Mesenchymal stem cell (in vitro differentiated cells and primary cell): ENCODE results near the gene PDGFRB.

Experiments
- DNase-seq: peaks from one replicate; pipeline ENCODE4 v3.0.0-alpha.2; 2013
- H2AFZ ChIP-seq: one replicate; pipeline ENCODE4 v1.6.1; 2013; ENCODE audit warnings: low read depth, mild to moderate bottlenecking, control low read depth, inconsistent platforms, low read length, moderate library complexity
- H2AK5ac ChIP-seq: 2 replicates; pipeline ENCODE4 v1.6.1; 2013; ENCODE audit warnings: low read length, moderate library complexity, mild to moderate bottlenecking, inconsistent platforms; ENCODE audit not compliant: severe bottlenecking
- H2BK120ac ChIP-seq: one replicate; pipeline ENCODE4 v1.6.1; 2013; ENCODE audit warnings: low read depth, mild to moderate bottlenecking, inconsistent platforms, low read length, moderate library complexity
- H2BK12ac ChIP-seq, 2 experiments: one replicate each; pipeline ENCODE4 v1.6.1; 2013; ENCODE audit warnings: inconsistent platforms in 2 of 2, low read length in 2 of 2, mild to moderate bottlenecking in 2 of 2, moderate library complexity in 2 of 2, control low read depth in 1 of 2
- H2BK15ac ChIP-seq: one replicate; pipeline ENCODE4 v1.6.1; 2013; ENCODE audit warnings: mild to moderate bottlenecking, low read depth, inconsistent platforms; ENCODE audit not compliant: poor library complexity, severe bottlenecking
- H2BK5ac ChIP-seq: 2 replicates; pipeline ENCODE4 v1.6.1; 2013; ENCODE audit warnings: low read depth, mild to moderate bottlenecking, low read length, control low read depth, inconsistent platforms; ENCODE audit not compliant: poor library complexity, severe bottlenecking
- H3K14ac ChIP-seq, 2 experiments: one replicate each; pipeline ENCODE4 v1.6.1; 2013; ENCODE audit warnings: inconsistent platforms in 2 of 2, low read length in 2 of 2, control low read depth in 1 of 2, mild to moderate bottlenecking in 1 of 2, moderate library complexity in 1 of 2
- H3K18ac ChIP-seq, 2 experiments: one replicate each; pipeline ENCODE4 v1.6.1; 2013; ENCODE audit warnings: inconsistent platforms in 2 of 2, low read length in 2 of 2, control low read depth in 1 of 2, low read depth in 1 of 2, mild to moderate bottlenecking in 1 of 2
- H3K23ac ChIP-seq, 2 experiments: one replicate each; pipeline ENCODE4 v1.6.1; 2013; ENCODE audit warnings: inconsistent platforms in 2 of 2, low read length in 2 of 2, mild to moderate bottlenecking in 2 of 2, moderate library complexity in 2 of 2, control low read depth in 1 of 2
- H3K27ac ChIP-seq: 2 replicates; pipeline ENCODE4 v1.5.1; 2013; ENCODE audit warnings: mild to moderate bottlenecking, moderate library complexity, low read length, control low read depth, inconsistent platforms; ENCODE audit not compliant: poor library complexity, severe bottlenecking
- H3K27me3 ChIP-seq, 2 experiments: 2 replicates each; pipeline versions ENCODE4 v1.6.1 to v1.7.0; 2013; ENCODE audit warnings: low read length in 2 of 2, mild to moderate bottlenecking in 2 of 2, moderate library complexity in 2 of 2, control low read depth in 1 of 2, inconsistent platforms in 1 of 2; ENCODE audit not compliant: control insufficient read depth in 1 of 2, insufficient read depth in 1 of 2
- H3K36me3 ChIP-seq, 2 experiments: 2 replicates each; pipeline versions ENCODE4 v1.6.1 to v1.7.0; 2013; ENCODE audit warnings: low read length in 2 of 2, control low read depth in 1 of 2, inconsistent platforms in 1 of 2, low read depth in 1 of 2, mild to moderate bottlenecking in 1 of 2; ENCODE audit not compliant: insufficient read depth in 2 of 2, control insufficient read depth in 1 of 2
- H3K4ac ChIP-seq, 2 experiments: one replicate each; pipeline ENCODE4 v1.6.1; 2013; ENCODE audit warnings: inconsistent platforms in 2 of 2, low read length in 2 of 2, mild to moderate bottlenecking in 2 of 2, moderate library complexity in 2 of 2, control low read depth in 1 of 2, low read depth in 1 of 2
- H3K4me1 ChIP-seq: 2 replicates; pipeline ENCODE4 v1.6.1; 2013; ENCODE audit warnings: low read depth, low read length, control low read depth; ENCODE audit not compliant: control insufficient read depth, insufficient read depth
- H3K4me2 ChIP-seq: 2 replicates; pipeline ENCODE4 v1.6.1; 2013; ENCODE audit warnings: low read length, mild to moderate bottlenecking, inconsistent platforms; ENCODE audit not compliant: poor library complexity, severe bottlenecking
- H3K4me3 ChIP-seq, 2 experiments: 2 replicates each; pipeline versions ENCODE4 v1.5.1 to v1.7.0; 2013; ENCODE audit warnings: low read length in 2 of 2, mild to moderate bottlenecking in 2 of 2, control low read depth in 1 of 2, low read depth in 1 of 2; ENCODE audit not compliant: insufficient read depth in 1 of 2
- H3K79me1 ChIP-seq: replicated peaks from 2 replicates; pipeline ENCODE4 v1.6.1; 2013; ENCODE audit warnings: mild to moderate bottlenecking, control low read depth, low read length, inconsistent platforms; ENCODE audit not compliant: poor library complexity, severe bottlenecking
- H3K9ac ChIP-seq: 2 replicates; pipeline ENCODE4 v1.7.0; 2013; ENCODE audit warnings: mild to moderate bottlenecking, low read length, moderate library complexity
- H3K9me3 ChIP-seq: 2 replicates; pipeline ENCODE4 v1.7.0; 2013; ENCODE audit warnings: mild to moderate bottlenecking, low read length; ENCODE audit not compliant: control insufficient read depth
- H4K8ac ChIP-seq: one replicate; pipeline ENCODE4 v1.6.1; 2013; ENCODE audit warnings: inconsistent platforms, mild to moderate bottlenecking, low read length, moderate library complexity
- H4K91ac ChIP-seq: one replicate; pipeline ENCODE4 v1.6.1; 2013; ENCODE audit warnings: mild to moderate bottlenecking, low read length, inconsistent platforms
- WGBS: methylation state at CpG from one replicate; pipeline ENCODE4 v1.1.7; 2013; ENCODE audit warnings: mixed read lengths; 5-methylcytosine and 5-hydroxymethylcytosine counted together

PDGFRB gene

GRCh38 chr5:150136305-150137167 is 19.1 kb downstream of the PDGFRB start:
- H4K8ac ChIP-seq = peak overlapping the region; percentile 80
- H2BK15ac ChIP-seq = peak overlapping the region; percentile 52
- peak overlapping the region; percentile 26 for H2AK5ac ChIP-seq
- H3K14ac ChIP-seq = peak overlapping the region in 1 of 2 experiments; percentile 0
- peak overlapping the region; percentile 58 to 100 for H3K18ac ChIP-seq
- WGBS = 76% methylated on average over 16 of the region's 16 CpGs
- H2BK5ac ChIP-seq = peak overlapping the region; percentile 36
- peaks cover 16% of the 10 kb centered on the region for H3K79me1 ChIP-seq
- no peak overlapping the region for H2AFZ ChIP-seq
- no peak for DNase-seq
- no peaks in the 10 kb centered on the region for H3K9me3 ChIP-seq
- H3K4me2 ChIP-seq = no peak overlapping the region
- H2BK12ac ChIP-seq = peak overlapping the region; percentile 38 to 100
- H3K4ac ChIP-seq = peak overlapping the region; percentile 76 to 99
- H3K23ac ChIP-seq = no peak overlapping the region
- H3K27ac ChIP-seq = peak overlapping the region; percentile 99
- H3K9ac ChIP-seq = peak overlapping the region; percentile 82
- H3K4me1 ChIP-seq = peaks cover 68% of the 10 kb centered on the region
- H4K91ac ChIP-seq = peak overlapping the region; percentile 86
- peaks cover 49 to 91% of the 10 kb centered on the region in 2 experiments for H3K36me3 ChIP-seq
- no peaks in the 10 kb centered on the region for H3K27me3 ChIP-seq
- H3K4me3 ChIP-seq = peak overlapping the region in 1 of 2 experiments; percentile 50
- peak overlapping the region; percentile 99 for H2BK120ac ChIP-seq

- no peak overlapping the region for H3K4me2 ChIP-seq
- peak overlapping the region; percentile 16 for H4K8ac ChIP-seq
- no peaks in the 10 kb centered on the region for H3K27me3 ChIP-seq
- H3K79me1 ChIP-seq = peaks cover 16% of the 10 kb centered on the region
- H3K4ac ChIP-seq = peak overlapping the region; percentile 50 to 99
- H3K36me3 ChIP-seq = peaks cover 52 to 91% of the 10 kb centered on the region in 2 experiments
- H2BK5ac ChIP-seq = peak overlapping the region; percentile 36
- H4K91ac ChIP-seq = peak overlapping the region; percentile 9
- no peak overlapping the region for H2BK15ac ChIP-seq
- peak overlapping the region in 1 of 2 experiments; percentile 55 for H2BK12ac ChIP-seq
- no peak for DNase-seq
- no peak overlapping the region for H3K23ac ChIP-seq
- no peak overlapping the region for H2BK120ac ChIP-seq
- peak overlapping the region; percentile 99 for H3K27ac ChIP-seq
- H3K14ac ChIP-seq = no peak overlapping the region
- H3K9ac ChIP-seq = peak overlapping the region; percentile 42
- H3K4me1 ChIP-seq = peaks cover 63% of the 10 kb centered on the region
- 90% methylated on average over 20 of the region's 21 CpGs for whole genome bisulfite sequencing
- peak overlapping the region; percentile 8 to 13 for H3K18ac ChIP-seq
- H2AFZ ChIP-seq = no peak overlapping the region
- H3K4me3 ChIP-seq = no peak overlapping the region
- peak overlapping the region; percentile 26 for H2AK5ac ChIP-seq
- H3K9me3 ChIP-seq = no peaks in the 10 kb centered on the region
Observed at GRCh38 chr5:150135557-150136304, 19.9 kb downstream of the PDGFRB start.

GRCh38 chr5:150134198-150134588 is 21.5 kb downstream of the PDGFRB start:
- Histone ChIP-seq H3K27ac (no peak overlapping the region), H4K91ac (no peak overlapping the region), H3K36me3 (peaks cover 65 to 94% of the 10 kb centered on the region in 2 experiments), H3K4me1 (peaks cover 58% of the 10 kb centered on the region), H4K8ac (no peak overlapping the region), H3K27me3 (no peaks in the 10 kb centered on the region), H3K4ac (no peak overlapping the region), H3K4me3 (no peak overlapping the region), H2BK5ac (no peak overlapping the region), H3K79me1 (peaks cover 21% of the 10 kb centered on the region), H2BK120ac (no peak overlapping the region), H2BK15ac (no peak overlapping the region), H3K4me2 (no peak overlapping the region), H3K23ac (no peak overlapping the region), H2BK12ac (no peak overlapping the region), H3K9me3 (no peaks in the 10 kb centered on the region), H3K18ac (peak overlapping the region in 1 of 2 experiments; percentile 46), H3K9ac (peak overlapping the region; percentile 60), H2AFZ (no peak overlapping the region), H3K14ac (no peak overlapping the region), H2AK5ac (no peak overlapping the region)
- DNase-seq = no peak
- WGBS = 86% methylated on average over 7 of the region's 7 CpGs
